HT-29 (cell line): ENCODE measurements around the gene PLA2G2F. TPM values are rescaled to one million over a fixed set of nuclear protein-coding genes. Genes with fewer than 3 reads are reported as not detected.
"Not testable (repeated sequence)": the region's sequence is repeated elsewhere in the genome, so short reads cannot be mapped to it uniquely, and the experiment has no call there.

Experiments used
- DNase-seq: peaks from one replicate; pipeline ENCODE4 v3.0.0-alpha.2; 2015; ENCODE audit warnings: low spot score
- total RNA-seq: library from RNA; depleted of rRNA; stranded (reverse); fragments of >200 nt; shearing (Covaris generic); gene quantifications from 2 replicates; pipeline ENCODE4 v1.2.3, GENCODE V29; 2014

PLA2G2F gene
- total RNA-seq, 1 experiment from 2014 or later, result 0.41 TPM

- no peak for DNase-seq
Measured at GRCh38 chr1:20114021-20114648, 25.0 kb upstream of the PLA2G2F start.

GRCh38 chr1:20115479-20115878 lies 23.6 kb upstream of the PLA2G2F start:
- DNase-seq, result no peak

GRCh38 chr1:20115916-20116315 lies 23.2 kb upstream of the PLA2G2F start:
- DNase-seq, result no peak

GRCh38 chr1:20117236-20117635 lies 21.9 kb upstream of the PLA2G2F start:
- DNase-seq, result no peak

- no peak for DNase-seq
Measured at GRCh38 chr1:20119347-20119746, 19.8 kb upstream of the PLA2G2F start, which contains the start of gene PLA2G2D. TSS of gene PLA2G2D (minus strand) at chr1:20119536. CDS start at chr1:20119498, 38 bp downstream.

GRCh38 chr1:20120796-20121195 lies 18.3 kb upstream of the PLA2G2F start:
- DNase-seq, result no peak

- peak; percentile 59 for DNase-seq
Measured at GRCh38 chr1:20123722-20124455, 15.2 kb upstream of the PLA2G2F start.

GRCh38 chr1:20124456-20125057 lies 14.6 kb upstream of the PLA2G2F start:
- DNase-seq, result peak; percentile 94

GRCh38 chr1:20125100-20125499 lies 14.0 kb upstream of the PLA2G2F start:
- no peak for DNase-seq

- no peak for DNase-seq
Measured at GRCh38 chr1:20126041-20126805, 12.9 kb upstream of the PLA2G2F start.

GRCh38 chr1:20126806-20127440 lies 12.2 kb upstream of the PLA2G2F start:
- DNase-seq, result no peak

GRCh38 chr1:20130518-20130917 lies 8.6 kb upstream of the PLA2G2F start:
- DNase-seq, result not testable (repeated sequence)

- DNase-seq, result no peak
Measured at GRCh38 chr1:20134995-20135394, 4.1 kb upstream of the PLA2G2F start.

- no peak for DNase-seq
Measured at GRCh38 chr1:20136249-20136648, 2.9 kb upstream of the PLA2G2F start.

GRCh38 chr1:20137055-20137454 lies 2.1 kb upstream of the PLA2G2F start:
- peak; percentile 94 for DNase-seq

GRCh38 chr1:20137604-20138003 lies 1.5 kb upstream of the PLA2G2F start:
- DNase-seq, result peak; percentile 63

- no peak for DNase-seq
Measured at GRCh38 chr1:20138346-20138745, 777 bp upstream of the PLA2G2F start.

GRCh38 chr1:20139776-20140612 lies 871 bp downstream of the PLA2G2F start:
- no peak for DNase-seq

- DNase-seq, result no peak
Measured at GRCh38 chr1:20141001-20141400, 1.9 kb downstream of the PLA2G2F start.

- DNase-seq, result no peak
Measured at GRCh38 chr1:20141466-20141865, 2.3 kb downstream of the PLA2G2F start.
